Hematopoietic multipotent progenitor cell treated with erythropoietin and hydrocortisone succinate and interleukin-3 and kit ligand, for 15 days (in vitro differentiated cells): ENCODE measurements around the gene FBXO46.
"Not testable (repeated sequence)": the region's sequence is repeated elsewhere in the genome, so short reads cannot be mapped to it uniquely, and the experiment has no call there.

Experiments used
- DNase-seq: peaks from one replicate; pipeline ENCODE4 v3.0.0-alpha.2; 2015; ENCODE audit warnings: low spot score

FBXO46 gene

DNA sequence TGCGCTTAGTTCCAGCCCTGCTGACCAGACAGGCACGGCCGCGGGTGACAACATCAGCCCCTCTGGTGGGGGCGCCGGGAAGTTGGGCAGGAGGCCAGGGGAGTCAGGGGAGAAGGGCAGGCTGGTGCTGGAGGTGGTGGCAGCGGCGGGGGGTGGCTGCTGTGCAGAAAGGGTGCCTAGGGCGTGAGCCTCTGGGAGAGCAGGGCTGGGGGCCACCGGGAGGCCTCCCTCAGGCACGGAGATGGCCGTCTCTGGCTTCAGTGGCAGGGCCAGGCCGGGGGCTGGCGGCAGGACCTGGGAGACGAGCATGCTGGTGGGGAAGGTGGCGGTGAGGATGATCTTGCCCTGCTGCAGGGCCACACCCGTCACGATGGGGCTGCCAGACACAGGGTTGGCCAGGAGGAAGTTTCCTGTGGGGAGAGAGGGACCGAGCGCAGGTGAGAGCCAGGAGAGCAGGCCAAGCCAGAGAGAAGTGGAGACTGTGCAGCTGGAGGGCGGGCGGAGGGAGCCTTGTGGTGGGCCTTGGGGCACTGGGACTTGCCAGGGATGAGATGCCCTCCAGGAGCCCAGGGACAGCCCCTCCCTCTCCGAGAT is 35.1 kb upstream of the FBXO46 start:
- no peak for DNase-seq

DNA sequence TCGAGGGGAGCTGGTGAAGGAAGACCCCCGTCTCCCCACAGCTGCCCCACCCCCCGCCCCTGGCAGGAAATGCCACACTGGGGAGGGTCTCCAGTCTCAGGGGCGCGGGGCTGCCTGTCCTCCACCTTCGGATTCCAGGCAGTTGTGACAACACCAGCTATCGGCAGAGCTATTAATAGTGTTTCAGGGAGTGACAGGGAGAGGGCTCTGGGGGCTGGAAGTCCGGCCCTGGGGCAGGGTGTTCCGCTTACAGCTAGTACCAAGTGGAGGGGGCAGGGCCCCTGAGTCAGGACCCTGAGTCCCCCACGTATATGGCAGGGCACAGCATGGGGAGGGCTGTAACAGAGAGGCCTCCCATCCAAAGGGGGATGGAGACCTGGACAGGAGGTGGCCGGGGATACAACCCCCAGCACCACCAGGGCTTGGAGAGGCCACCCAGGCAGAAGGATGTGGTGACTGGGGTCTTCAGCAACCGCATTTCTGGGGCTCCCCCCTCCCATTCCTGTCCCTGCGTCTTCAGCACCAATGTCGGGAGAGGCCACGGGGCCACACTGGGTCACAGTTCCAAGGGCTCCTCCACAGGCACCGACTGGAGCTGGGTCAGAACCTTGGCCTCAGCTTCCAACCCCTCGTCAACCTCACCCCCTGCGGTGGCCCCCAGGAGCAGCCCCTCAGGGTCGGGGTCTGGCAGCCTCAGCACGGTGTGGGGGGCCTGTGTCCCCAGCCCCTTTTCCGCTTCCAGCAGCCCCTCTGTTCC is 34.4 kb upstream of the FBXO46 start:
- no peak for DNase-seq

DNA sequence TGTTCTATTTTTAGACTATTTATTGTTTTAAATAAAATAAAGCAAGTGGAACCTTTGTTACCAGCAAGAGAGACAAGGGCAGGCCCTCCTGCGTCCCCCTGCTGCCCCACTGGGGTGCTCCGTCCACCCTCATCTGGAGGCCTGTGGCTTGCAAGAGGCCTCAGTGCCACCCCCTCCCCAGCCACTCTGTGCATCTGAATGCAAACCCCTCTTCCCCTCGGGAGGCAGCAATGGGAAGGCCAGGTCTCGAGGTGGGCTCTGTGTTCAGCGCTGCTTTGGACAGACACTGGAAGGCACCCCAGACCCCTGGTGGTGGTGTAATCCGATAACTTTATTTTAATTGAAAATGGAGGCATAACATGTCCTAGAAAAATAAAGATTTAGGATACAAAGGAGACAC is 33.8 kb upstream of the FBXO46 start:
- no peak for DNase-seq

DNA sequence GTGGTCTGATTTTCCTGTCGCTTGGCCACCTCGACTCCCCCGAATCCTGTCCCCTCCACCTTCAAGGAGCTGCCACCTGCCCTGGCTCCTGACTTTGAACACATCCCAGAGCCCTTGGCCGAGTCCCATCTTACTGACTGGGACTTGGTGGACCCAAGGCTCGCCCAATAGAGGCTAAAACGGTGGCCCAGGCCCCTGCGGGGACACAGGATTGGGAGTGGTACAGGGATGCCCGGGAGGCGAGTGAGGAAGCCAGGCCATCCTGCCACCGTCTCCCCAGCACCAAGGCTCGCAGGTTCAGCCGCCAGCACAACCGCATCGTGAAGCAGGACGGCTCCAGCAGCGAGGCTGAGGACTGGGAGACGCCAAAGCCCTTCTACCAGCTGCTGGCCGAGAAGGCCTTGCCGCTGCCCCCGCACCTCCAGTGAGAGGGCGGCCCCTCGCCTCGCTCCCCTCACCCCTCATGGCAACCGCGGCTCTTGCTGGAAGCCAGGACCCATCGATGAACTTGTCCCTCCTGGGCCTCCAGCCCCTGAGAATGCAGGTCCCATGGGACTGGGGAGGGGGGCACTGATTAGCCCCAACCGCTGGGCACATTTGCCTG is 33.1 kb upstream of the FBXO46 start:
- DNase-seq: no peak

DNA sequence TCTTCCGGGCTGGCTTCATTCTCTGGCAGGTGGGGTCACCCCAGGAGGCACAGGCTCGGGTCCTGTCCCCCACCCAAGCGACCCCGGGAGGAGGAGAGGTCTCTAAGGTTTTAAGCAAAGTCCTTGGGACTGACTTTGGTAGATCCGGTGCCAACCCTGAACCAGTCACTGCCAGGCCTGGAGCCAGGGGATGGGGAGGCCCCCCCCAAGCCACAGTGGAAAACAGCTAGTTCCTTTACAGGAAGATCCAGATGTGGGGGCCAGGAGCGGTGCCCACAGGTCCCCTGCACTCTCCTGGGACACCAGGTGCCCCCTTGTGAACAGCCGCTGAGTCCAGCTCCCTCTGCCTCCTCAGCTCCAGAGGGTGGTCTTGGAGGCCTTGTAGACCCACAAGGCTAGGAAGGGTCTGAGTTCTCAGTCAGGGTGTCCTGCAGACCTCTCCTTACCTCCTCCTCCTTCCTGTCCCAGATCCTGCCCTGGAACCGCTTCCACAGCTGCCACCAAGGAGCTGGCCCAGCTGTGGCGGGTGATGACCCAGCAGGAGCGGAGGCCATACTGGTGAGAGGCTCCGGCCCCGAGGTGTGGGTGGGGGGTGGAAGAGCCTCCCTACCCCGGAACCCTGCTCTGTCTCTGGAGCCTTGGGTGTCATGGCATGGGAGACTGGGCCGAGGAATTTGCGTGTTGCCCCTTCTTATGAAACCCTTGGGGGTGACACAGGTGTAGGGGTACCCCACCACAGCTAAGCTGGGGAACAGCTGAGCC is 32.4 kb upstream of the FBXO46 start:
- no peak for DNase-seq

DNA sequence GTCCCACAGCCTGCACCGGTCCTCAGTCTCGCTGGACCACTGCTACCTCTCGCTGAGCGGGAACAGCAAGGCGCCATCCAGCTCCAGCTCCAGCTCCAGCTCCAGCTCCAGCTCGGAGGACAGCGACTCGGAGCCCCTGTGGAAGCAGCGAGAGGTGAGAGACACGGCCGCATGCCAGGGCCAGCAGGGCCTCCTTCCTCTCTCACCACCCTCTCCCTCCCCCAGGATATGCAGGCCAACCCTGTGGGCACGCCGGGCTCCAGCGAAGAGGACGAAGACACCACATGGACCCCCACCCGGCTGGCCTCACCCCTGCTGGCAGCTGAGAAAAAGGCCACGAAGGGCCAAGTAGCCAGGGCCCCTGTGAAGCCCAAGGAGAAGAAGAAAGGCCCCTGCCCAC is 31.0 kb upstream of the FBXO46 start:
- DNase-seq: no peak

DNA sequence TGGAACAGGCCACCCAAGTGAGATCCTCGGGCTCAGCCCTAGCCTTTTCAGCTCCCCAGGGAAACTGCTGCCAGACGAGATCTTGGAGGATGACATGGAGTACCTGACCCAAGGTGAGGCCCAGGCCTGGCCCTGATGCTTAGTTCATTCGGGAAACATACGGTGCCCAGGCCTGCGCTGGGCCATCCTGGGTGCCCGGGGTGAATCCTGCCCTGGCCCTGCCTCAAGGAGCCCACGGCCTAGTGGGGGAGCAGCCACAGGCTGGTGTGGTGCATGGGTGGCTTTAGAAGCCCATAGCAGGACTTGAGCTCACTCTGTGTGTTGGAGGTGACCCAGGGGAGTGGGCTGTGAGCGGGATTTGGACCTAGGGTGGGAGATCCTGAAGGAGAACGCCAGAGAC is 28.2 kb upstream of the FBXO46 start:
- DNase-seq: no peak

DNA sequence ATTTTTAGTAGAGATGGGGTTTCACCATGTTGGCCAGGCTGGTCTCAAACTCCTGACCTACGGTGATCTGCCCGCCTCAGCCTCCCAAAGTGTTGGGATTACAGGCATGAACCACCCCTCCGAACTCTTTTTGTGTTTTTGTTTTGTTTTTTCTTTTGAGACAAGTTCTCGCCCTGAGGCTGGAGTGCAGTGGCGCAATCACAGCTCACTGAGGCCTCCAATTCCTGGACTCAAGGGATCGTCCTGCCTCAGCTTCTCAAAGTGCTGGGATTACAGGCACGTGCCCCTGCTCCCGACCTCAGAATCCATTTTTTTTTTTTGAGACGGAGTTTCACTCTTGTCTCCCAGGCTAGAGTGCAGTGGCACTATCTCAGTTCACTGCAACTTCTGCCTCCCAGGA is 27.0 kb upstream of the FBXO46 start:
- no peak for DNase-seq

DNA sequence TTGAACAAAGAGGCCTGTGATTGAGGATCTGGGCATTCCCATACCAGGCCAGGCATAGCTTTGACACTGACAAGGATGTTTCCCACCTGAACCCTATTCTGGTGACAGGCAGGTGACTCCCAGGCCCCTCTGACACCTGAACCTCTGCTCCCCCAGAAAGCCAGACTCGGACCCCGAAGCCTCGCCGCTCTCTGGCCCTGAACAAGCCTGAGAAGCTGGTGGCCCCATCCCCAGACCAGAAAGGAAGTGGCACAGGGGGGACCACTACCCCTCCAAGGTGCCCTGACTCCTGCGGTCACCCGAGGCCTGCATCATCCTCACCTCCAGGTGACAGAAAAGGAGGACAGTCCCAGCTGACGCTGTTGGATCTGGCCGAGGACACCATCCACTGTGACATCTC is 23.6 kb upstream of the FBXO46 start:
- no peak for DNase-seq

DNA sequence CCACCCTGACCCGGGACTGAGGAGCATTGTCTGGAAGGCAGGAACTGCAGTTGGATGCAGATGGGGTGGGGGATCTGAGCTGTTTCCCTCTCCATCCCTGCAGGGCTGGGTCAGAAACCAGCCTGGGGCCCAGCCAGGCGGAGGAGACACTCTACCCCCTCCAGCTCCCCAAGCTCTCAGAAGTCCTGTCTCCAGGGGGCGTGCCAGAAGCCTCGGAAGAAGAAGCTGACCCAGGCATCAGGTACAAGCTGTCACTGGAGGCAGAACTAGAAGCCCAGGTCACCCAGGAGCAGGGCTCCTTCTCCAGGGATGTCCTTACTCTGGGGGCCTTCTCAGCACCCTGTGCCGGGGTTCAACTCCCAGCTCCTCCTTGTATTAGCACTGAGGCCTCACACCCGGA is 22.9 kb upstream of the FBXO46 start:
- no peak for DNase-seq

DNA sequence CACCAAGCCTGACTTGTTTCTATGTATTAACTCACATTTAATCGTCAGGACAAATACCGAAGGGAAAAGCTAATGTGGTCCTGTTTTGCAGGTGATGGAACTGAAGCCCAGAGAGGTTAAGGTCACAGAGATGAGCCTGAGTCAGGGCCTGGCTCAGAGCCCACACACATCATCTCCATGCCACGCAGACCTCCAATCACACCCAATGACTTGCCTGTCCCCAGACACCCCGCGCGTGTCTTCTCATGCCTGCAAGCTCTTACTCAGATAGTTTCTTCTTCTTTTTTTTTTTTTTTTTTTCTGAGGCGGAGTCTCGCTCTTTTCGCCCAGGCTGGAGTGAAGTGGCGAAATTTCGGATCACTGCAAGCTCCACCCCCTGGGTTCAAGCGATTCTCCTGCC is 21.9 kb upstream of the FBXO46 start:
- peak; percentile 25 for DNase-seq

DNA sequence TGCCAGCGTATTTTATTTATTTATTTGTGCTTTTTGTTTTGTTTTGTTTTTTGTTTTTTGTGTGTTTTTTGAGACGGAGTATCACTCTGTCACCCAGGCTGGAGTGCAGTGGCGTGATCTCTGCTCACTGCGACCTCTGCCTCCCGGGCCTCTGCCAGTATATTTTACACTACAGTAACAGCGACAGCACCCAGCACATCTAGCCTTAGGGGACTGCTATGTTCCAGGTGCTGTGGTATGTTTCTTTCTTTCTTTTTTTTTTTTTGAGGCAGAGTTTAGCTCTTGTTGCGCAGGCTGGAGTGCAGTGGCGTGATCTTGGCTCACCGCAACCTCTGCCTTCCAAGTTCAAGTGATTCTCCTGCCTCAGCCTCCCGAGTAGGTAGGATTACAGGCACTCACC is 20.8 kb upstream of the FBXO46 start:
- not testable (repeated sequence) for DNase-seq

DNA sequence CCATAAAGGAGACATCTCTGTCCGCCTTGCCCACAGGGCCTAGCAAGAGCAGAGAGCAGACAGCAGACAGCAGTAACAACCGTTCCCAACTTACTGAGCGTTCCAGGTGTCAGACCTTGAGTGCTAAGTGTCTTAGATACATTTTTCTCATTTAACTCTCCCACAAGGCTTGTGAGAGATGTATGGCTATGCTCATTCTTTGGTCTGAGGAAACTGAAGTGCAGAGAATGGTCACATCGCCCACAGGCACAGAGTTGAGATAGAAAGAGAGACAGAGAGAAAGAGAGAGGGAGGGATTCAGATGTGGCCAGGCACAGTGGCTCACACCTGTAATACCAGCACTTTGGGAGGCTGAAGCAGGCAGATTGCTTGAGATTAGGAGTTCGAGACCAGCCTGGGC is 16.8 kb upstream of the FBXO46 start:
- no peak for DNase-seq

DNA sequence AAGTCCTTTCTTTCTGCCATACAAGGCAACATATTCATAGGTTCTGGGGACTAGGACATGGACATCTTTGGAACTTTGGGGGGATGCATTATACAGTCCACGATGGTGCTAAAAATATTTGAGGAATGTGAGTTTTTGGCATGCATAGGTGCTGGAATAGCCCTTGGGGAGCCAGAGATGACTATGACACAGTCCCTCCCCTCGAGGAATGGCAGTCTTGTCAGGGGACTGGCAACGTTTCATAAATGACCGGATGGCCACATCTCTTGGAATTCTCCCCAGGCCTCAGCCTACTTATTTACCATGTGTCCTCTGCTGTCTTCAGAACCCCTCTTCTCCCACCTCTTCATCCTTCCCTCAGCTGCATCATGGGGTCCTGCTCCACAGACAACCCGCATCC is 16.2 kb upstream of the FBXO46 start:
- DNase-seq: no peak

DNA sequence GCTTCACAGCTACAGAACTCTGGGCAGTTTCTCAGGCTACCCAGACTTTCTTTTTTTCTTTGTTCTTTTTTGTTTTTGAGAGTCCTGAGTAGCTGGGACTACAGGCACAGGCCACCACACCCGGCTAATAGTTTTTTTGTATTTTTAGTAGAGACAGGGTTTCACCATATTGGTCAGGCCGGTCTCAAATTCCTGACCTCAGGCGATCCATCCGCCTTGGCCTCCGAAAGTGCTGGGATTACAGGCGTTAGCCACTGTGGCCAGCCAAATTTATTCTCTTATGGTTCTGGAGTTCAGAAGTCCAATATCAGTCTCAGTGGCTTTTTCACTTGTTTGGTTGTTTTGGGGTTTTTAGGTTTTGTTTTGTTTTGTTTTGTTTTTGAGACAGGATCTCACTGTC is 14.9 kb upstream of the FBXO46 start:
- no peak for DNase-seq

DNA sequence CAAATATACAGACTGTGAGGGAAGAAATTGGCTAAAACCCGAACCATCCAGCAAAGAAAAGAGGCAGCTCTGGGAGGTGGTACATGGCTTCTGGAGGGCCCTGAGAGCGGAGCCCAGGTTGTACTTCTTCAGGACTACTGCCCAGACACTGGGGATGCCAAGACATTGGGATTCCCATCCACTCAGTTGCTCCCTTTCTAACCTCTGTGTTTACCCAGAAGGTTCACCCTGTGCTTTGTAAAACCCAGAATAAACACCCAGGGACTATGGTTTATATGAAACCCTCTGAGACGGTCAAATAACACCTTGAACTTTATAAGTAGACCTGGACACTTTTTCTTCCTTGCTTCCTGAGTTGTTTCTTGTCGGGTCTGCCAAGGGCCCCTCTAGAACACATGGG is 12.3 kb upstream of the FBXO46 start:
- no peak for DNase-seq

DNA sequence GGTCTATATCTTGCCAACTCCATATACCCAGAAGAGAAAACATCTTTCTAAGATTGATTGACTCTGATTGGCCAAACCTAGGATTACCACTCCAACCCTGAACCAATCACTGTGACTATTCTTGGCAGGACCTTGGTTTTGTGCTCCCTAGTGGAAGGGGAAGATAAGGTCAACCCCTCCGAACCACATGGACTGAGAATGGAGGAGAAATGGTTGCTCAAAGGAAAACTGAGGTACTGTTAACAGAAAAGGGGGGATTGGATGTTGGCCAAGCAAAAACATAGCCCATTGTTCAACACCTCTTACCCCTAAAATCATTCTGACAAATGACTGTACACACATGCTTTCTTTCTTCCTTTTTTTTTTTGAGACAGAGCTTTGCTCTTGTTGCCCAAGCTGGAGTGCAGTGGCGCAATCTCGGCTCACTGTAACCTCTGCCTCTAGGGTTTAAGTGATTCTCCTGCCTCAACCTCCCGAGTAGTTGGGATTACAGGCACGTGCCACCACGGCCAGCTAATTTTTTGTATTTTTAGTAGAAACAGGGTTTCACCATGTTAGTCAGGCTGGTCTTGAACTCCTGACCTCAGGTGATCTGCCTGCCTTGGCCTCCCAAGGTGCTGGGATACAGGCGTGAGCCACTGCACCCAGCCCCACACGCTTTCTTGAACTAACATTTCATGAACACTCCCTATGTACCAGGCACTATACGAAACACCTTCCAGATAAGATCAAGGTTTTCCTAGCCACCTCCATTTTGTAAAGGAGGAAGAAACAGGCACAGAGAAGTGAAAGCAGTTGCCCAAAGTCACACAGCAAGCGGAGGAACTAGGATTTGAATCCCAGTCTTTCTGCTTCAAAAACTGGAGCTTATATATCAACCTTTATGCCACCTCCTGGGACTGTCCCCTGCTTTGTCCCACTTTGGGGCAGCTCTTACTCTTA is 9.1 kb upstream of the FBXO46 start:
- no peak for DNase-seq

DNA sequence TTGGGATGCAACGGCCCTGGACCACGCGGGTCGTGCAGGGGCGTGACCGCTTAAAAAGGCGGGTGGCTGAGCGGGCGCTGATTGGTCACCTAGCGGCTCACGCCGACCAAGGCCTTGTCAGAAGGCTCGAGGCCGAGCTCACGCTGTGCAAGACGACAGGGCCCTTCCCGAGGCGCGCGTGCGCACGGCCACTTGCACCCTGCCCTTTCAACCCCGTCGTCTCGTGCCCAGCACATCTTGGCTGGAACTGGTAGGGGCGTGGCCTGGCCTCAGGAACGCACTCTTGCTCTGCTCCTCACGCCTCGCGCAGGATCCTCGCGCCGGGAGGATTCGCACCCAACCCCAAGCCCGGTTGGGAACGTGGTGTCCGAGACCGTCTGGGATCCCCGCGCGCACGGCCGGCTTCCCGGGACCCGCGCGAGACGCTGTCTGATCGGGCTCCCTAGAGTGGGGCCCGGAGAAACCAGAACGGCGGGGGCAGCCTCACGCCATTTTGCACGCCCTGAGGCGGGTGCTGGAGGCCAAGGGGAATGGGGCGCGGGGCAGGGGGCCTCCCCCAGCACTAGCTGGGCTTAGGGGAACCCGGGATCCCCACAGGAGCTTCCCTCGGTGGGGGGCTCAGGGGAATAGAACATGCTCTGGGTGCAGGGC is 2.6 kb upstream of the FBXO46 start, which contains the start of gene MEIOSIN:
MEIOSIN (plus strand) TSS at position 280 of the 651 bp plus-strand sequence. CDS start 1,938 bp downstream, outside the sequence.
- DNase-seq: no peak

DNA sequence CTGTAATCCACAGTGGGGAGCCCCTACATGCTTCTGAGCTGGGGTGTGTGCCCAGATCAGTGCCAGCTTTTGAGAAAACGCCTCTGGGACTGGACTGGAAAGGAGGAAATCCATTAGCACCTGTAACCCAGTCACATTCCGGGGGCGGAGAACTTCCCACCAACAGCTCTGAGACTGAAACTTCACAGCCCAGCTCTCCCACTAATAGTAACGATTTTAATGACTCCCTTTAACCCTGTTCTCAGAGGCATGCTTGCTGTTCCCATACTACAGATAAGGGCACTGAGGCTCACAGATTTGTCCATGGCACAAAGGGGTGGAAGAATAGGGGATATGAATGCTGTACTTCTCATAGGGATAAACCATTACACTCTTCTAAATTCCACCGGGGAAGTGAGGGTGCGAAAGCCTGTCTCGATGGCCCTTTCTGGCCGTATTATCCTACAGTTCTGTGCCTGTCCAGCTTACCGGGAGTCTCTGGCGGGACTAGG is 851 bp downstream of the FBXO46 start:
- DNase-seq: no peak

DNA sequence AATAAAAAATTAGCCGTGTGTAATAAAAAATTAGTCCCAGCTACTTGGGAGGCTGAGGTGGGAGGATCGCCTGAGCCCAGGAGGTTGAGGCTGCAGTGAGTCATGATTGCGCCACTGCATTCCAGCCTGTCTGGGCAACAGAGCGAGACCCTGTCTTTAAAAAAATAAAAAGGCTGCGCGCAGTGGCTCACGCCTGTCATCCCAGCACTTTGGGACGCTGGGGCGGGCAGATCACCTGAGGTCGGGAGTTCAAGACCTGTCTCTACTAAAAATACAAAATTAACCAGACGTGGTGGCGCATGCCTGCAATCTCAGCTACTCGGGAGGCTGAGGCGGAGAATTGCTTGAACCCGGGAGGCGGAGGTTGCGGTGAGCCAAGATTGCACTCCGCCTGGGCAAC is 2.0 kb downstream of the FBXO46 start:
- not testable (repeated sequence) for DNase-seq

DNA sequence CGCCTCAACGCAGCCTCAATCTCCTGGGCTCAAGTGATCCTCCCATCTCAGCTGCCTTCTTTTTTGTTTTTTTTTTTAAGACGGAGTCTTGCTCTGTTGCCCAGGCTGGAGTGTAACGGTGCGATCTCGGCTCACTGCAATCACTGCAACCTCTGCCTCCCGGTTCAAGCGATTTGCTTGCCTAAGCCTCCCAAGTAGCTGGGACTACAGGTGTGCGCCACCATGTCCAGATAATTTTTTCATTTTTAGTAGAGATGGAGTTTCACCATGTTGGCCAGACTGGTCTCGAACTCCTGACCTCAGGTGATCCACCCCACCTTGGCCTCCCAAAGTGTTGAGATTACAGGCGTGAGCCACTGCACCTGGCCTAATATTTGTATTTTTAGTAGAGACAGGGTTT is 10.6 kb downstream of the FBXO46 start:
- not testable (repeated sequence) for DNase-seq
